Amniotic stem cell (primary cell): ENCODE measurements around the gene ALG1.
"Not testable (repeated sequence)": the region's sequence is repeated elsewhere in the genome, so short reads cannot be mapped to it uniquely, and the experiment has no call there.

Experiments
- DNase-seq: peaks from one replicate; lab custom pipeline; 2025; lab: John Stamatoyannopoulos, UW

ALG1 gene

GRCh38 chr16:5071681-5072333, at the start of gene ALG1:
ALG1 (plus strand) TSS chr16:5071843; CDS start chr16:5071850, 7 bp downstream.
- DNase-seq: peak; percentile 64

GRCh38 chr16:5022521-5022920, 49.1 kb upstream of the ALG1 start:
- no peak for DNase-seq

DNA sequence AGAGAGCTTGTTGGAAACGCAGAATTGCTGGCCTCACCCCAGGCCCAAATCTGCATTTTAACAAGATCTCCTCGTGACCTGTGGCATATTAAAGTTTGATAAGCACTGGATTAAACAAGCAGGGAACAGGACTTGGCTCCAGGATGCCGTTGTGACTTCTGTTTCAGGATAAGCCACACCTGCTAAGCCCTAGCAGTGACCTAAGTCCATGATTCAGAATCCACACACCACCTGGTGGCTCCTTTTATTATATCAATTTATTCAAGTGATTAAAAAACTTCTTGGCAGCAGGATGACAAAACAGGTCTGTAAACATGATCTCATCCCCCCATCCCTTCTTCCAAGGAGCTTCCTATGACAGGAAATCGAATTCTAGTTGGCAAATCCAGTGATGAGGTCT, 47.0 kb upstream of the ALG1 start:
- DNase-seq: no peak

GRCh38 chr16:5025171-5025632, 46.4 kb upstream of the ALG1 start:
- no peak for DNase-seq

GRCh38 chr16:5026664-5027063, 45.0 kb upstream of the ALG1 start:
- DNase-seq: no peak

- no peak for DNase-seq
Measured at GRCh38 chr16:5027086-5027485, 44.6 kb upstream of the ALG1 start.

GRCh38 chr16:5027575-5028235, 43.9 kb upstream of the ALG1 start:
- no peak for DNase-seq

GRCh38 chr16:5028950-5029475, 42.6 kb upstream of the ALG1 start:
- no peak for DNase-seq

- no peak for DNase-seq
Measured at GRCh38 chr16:5030251-5030870, 41.3 kb upstream of the ALG1 start.

DNA sequence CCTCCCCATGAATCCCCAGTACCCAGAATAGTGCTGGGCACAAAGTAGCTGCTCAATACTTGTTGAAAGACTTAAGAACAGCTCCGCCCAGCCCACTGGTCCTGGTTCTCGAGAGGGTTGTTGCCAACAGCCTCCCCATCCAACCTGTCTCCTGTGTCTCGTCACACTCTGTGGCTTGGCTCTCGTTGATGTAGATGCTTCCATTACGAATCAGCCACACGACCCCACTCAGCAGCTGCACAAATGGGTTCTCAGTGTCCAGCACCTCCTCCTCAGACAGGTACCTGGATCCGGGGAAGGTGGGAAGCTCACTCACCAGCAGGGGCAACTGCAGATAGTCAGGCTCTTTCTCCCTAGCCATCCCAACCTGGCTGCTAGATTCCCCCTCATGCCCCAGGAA, 40.0 kb upstream of the ALG1 start:
- DNase-seq: no peak

GRCh38 chr16:5032748-5033167, 38.9 kb upstream of the ALG1 start:
- DNase-seq: no peak

DNA sequence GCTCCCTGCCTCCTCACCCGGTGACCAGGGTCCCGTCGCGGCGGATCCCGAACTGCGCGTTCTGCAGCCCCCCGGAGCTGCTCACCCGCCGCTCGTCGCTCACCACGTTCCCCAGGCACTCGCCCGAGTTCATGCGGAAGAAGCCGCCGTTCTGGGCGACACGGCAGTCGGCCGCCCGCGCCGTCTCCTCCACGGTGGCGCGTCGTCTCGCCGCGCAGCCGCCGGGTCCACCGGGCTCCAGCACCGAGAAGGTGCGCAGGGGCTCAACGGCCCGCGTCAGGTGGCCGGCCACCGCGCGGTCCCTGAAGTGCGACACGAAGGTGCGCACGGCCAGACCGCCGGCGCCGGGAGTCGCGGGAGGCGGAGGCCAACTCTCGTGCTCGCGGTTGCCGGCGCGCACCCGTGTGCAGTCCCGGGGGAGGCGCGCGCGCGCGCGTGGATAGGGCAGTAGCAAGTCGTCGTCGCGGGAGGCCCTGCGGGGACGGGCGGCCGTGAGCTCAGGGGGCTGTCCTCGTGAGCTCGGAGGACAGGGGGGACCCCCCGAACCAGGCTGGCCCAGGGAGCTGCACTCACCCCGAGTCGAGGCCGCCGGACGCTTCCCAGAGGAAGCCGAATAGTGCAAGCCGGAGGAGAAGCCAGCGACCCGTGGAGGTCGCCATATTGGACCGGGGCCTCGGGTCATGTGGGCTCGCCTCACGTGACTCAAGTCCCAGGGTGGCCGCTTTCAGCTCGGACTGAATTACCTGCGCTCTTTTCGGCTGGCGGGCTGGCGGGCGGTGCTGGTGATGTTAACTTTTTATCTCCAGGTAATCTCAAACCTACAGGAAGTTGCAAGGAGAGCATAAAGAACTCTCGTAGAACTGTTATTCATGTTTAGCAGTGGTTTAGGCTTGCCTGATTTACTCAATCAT, 38.1 kb upstream of the ALG1 start, which contains the start of gene NAGPA:
Gene NAGPA, minus strand, starts transcription at position 680 of the 911 bp plus-strand sequence. Its CDS starts 21 bp downstream, at position 659.
- peak; percentile 46 for DNase-seq

- no peak for DNase-seq
Measured at GRCh38 chr16:5034167-5034523, 37.5 kb upstream of the ALG1 start.

DNA sequence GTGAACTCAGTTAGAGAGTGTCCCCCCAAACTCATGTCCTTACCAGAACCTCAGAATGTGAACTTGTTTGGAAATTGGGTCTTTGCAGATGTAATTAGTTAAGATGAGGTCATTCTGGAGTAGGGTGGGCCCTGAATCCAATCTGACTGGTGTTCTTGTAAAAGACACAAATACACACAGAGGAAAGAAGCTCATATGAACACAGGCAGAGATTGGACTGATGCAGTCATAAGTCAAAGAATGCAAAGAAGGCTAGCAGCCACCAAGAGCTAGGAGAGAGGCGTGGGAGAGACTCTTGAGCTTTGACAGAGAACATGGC, 35.8 kb upstream of the ALG1 start:
- DNase-seq: no peak

GRCh38 chr16:5036228-5037156, 35.2 kb upstream of the ALG1 start:
- no peak for DNase-seq

DNA sequence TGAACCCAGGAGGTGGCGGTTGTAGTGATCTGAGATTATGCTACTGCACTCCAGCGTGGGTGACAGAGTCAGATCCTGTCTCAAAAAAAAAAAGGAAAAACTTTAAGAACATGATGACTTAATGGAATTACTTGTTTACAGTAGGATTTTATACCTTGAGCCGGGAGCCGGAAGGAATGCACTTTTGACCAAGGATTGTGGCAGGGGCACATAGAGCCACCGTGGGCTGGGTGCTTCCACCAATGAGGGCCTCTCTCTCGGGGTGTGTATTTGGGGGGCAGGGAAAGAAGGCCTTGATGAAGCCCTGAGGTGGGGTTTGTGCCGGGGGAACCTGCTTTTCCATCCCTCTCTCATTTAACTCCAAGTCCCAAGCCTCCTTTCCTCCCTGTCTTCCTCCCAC, 31.2 kb upstream of the ALG1 start:
- no peak for DNase-seq

DNA sequence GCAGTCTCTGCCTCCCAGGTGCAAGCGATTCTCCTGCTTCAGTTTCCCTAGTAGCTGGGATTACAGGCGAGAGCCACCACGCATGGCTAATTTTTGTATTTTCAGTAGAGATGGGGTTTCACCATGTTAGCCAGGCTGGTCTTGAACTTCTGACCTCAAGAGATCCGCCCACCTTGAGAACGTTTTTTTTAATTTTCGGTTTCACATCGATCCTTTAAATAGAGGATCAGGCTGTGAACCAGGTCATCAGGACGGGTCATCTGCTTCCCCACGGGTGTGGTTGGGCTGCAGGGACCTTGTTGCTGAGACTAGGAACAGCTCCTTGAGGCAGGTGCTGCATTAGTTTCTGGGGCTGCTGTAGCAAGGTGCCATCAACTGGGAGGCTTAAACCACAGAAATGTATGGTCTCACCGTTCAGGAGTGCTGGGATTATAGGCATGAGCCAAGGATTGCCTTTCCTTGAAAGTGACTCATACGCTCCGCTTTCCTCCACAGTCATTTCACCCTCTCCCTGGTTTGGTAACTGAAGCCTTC, 30.0 kb upstream of the ALG1 start:
- DNase-seq: no peak

DNA sequence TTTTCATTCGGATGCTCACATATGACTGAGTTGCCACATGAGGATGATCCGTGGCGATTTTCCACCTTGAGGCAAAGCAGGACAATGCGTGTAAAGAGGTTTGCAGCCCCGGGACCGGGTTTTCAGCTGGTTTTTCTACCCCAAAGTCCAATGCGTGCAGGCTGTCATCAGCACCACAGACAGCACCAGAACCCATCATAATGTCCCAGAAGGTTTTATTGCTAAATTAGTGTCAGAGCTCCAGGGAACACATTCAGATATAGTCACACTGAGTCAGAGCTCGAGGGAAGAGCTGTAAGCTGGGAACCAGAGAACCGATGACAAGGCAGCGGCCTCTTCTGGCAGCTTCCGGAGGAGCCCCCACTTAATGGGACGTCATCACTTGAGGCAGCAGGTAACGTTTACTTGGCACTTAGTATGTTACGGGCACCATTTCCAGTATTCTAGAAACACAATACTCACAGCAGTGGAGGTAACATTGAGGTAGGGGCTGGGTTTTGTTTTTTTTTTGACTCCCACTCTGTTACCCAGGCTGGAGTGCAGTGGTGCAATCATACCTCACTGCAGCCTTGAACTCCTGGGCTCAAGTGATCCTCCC, 29.0 kb upstream of the ALG1 start:
- DNase-seq: no peak

DNA sequence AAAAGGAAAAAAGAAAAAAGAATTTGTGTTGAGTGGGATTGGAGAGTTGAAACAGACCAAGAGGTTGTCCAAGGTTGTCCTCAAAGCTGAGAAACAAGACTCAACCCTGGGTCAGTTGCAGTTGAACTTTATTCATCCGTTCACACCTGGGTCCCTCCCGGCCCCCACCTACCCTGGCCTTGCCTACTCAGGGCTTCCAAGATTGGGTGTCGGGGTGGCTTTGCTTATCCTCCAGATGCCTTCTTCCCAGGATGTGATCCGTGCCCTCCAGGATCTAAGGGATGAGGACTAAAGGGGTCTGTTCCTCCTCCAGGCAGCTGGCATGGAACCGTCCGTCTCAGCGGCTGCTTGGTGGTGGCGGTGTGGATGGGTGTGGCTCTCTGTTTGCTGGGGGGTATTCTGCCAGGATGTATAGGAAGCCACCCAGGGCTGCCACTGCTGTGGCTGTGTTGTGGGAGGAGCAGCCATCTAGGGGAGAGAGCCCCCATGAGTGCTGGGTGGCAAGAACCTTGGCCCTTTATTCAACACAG, 27.6 kb upstream of the ALG1 start:
- DNase-seq: no peak

DNA sequence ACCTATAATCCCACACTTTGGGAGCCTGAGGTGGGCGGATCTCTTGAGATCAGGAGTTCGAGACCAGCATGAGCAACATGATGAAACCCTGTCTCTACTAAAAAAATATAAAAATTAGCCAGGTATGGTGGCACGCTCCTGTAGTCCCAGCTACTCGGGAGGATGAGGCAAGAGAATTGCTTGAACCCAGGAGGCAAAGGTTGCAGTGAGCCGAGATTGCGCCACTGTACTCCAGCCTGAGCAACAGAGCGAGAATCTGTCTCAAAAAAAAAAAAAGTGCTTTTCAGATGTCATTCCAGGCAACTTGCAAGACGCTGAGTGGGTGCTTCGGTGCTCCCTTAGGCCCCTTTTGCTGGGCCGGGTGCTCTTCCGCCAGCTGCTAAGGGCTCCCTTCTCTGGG, 27.1 kb upstream of the ALG1 start:
- DNase-seq: not testable (repeated sequence)
